ENCODE measurements around the gene SHC3.

GRCh38 chr9:89106224-89106851, 72.3 kb downstream of the SHC3 start:
- TF ChIP-seq, protein P1, sequence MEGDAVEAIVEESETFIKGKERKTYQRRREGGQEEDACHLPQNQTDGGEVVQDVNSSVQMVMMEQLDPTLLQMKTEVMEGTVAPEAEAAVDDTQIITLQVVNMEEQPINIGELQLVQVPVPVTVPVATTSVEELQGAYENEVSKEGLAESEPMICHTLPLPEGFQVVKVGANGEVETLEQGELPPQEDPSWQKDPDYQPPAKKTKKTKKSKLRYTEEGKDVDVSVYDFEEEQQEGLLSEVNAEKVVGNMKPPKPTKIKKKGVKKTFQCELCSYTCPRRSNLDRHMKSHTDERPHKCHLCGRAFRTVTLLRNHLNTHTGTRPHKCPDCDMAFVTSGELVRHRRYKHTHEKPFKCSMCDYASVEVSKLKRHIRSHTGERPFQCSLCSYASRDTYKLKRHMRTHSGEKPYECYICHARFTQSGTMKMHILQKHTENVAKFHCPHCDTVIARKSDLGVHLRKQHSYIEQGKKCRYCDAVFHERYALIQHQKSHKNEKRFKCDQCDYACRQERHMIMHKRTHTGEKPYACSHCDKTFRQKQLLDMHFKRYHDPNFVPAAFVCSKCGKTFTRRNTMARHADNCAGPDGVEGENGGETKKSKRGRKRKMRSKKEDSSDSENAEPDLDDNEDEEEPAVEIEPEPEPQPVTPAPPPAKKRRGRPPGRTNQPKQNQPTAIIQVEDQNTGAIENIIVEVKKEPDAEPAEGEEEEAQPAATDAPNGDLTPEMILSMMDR (IDR thresholded peaks at IDR 0.05; ENCODE audit: extremely low read depth in 1 of 2, insufficient read depth in 1 of 2, low read depth in 1 of 2, low read length in 2 of 2) = no peak
- no peak for TF ChIP-seq POLR2A (IDR thresholded peaks at IDR 0.05; ENCODE audit: low read depth, low read length)
- no peak for TF ChIP-seq POLR2AphosphoS5 (IDR thresholded peaks at IDR 0.05; ENCODE audit: insufficient read depth, low read depth, low read length)
